Body of pancreas (tissue), 4 donors: ENCODE results near the gene RBPJL.
A peak's percentile ranks its signal among the peaks of the same experiment; 100 is the strongest.

Experiments
- CTCF ChIP-seq, 7 experiments: fragments of 450-650 bp in 4 of 7; fragments of 200-600 bp in 3 of 7; sonication (generic) in 3 of 7; IDR thresholded peaks; one replicate each; pipeline ENCODE4 v1.5.1; 2016 to 2019; ENCODE audit warnings: antibody characterized with exemption in 7 of 7
- POLR2A ChIP-seq, 3 donors: fragments of 450-650 bp; IDR thresholded peaks; one replicate each; pipeline ENCODE4 v1.6.1; 2016; ENCODE audit warnings: antibody characterized with exemption in 3 of 3, mild to moderate bottlenecking in 2 of 3

- TF ChIP-seq POLR2A (IDR thresholded peaks at IDR 0.05) (peak; percentile 54 to 88 (median 82)), CTCF (IDR thresholded peaks at IDR 0.05) (no peak)
These were observed 33.7 kb downstream of the RBPJL start for GRCh38 chr20:45340236-45340847.
